Activated CD8-positive, alpha-beta memory T cell treated with anti-CD3 and anti-CD28 coated beads, Interleukin-2, amount 50 U/mL, for 48 hours (primary cell): ENCODE data around the gene FAM120B.
"Not testable (repeated sequence)": the region's sequence is repeated elsewhere in the genome, so short reads cannot be mapped to it uniquely, and the experiment has no call there.

Experiments
- DNase-seq: peaks from one replicate; pipeline ENCODE4 v3.0.0-alpha.2; 2020

Gene FAM120B, protein sequence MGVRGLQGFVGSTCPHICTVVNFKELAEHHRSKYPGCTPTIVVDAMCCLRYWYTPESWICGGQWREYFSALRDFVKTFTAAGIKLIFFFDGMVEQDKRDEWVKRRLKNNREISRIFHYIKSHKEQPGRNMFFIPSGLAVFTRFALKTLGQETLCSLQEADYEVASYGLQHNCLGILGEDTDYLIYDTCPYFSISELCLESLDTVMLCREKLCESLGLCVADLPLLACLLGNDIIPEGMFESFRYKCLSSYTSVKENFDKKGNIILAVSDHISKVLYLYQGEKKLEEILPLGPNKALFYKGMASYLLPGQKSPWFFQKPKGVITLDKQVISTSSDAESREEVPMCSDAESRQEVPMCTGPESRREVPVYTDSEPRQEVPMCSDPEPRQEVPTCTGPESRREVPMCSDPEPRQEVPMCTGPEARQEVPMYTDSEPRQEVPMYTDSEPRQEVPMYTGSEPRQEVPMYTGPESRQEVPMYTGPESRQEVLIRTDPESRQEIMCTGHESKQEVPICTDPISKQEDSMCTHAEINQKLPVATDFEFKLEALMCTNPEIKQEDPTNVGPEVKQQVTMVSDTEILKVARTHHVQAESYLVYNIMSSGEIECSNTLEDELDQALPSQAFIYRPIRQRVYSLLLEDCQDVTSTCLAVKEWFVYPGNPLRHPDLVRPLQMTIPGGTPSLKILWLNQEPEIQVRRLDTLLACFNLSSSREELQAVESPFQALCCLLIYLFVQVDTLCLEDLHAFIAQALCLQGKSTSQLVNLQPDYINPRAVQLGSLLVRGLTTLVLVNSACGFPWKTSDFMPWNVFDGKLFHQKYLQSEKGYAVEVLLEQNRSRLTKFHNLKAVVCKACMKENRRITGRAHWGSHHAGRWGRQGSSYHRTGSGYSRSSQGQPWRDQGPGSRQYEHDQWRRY

DNA sequence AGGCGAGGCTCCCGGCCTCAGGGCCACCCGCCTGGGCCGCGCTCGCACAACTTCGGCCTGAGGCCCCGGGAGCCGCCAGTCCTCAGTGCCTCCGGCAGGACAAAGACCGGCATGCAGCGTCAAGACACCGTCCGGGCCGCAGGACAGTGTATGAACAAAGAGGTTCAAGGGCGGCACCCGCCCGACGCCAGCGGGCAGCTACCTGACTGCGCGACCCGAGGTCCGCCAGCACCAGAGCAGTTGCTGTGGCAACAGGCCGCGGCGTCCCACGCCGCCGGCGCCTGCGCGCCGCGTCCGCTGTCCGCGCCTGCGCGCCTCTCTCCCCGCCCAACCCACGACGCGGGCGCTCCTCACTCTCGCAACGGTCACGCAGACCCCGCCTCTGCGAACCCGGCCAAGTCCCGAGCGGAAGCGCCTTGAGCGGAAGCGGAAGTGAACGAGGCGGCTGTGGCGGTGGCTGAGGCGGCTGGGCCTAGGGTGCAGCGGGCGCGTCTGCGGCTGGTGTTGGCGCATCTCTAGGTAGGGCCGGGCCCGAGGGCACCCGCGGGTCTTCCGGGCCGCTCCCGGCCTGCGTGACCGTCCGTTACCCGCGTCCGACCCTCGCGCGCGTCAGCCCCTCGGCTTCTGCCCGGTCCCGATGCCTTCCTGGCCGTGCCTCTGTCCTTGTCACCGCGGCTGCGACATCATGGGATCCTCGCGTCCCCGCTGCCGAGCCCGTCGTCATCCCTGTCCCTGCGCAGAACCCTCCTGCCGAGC is at the start of gene FAM120B:
TSS of gene FAM120B (plus strand) at position 435 of the 756 bp plus-strand sequence. CDS start 10,633 bp downstream, outside the sequence.
- DNase-seq = peak; percentile 96

DNA sequence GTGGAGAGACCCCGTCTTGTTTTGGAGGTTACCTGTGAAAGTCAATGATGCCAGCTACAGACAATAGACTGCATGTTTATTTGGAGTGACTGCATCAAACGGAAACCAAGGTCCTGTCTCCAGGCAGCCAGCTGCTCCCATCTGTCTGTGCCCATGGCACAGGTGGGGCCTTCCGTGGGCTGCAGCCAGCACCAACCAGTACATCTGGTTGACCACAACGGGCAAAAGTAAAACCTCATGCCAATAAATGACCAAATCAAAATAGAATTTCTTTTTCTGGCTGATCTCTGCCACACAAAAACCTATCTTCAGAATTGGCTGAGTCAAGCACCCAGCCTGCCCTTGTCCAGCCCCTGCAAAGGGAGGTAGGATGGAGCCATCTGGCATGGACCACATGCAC is 49.2 kb upstream of the FAM120B start:
- no peak for DNase-seq

GRCh38 chr6:170258407-170258806 is 48.2 kb upstream of the FAM120B start:
- no peak for DNase-seq

DNA sequence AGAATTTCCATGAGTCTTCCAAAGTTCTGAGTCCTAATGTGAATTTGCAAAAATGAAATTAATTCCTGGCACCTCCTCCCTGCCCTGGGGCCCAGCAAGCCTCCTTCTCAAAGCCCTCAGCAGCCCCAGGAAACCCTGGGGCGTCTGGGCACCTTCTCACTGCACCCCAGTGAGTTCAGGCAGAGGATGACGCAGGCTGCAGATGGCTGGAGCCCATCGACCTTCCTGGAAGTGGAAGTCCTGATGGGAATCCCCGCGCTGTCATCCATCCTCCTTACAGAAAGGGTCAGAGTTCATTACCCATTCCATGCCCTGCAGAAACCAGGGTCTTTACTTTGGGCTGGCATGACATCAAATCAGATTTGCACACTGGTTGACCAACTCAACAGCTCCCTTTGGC is 47.3 kb upstream of the FAM120B start:
- DNase-seq = no peak

DNA sequence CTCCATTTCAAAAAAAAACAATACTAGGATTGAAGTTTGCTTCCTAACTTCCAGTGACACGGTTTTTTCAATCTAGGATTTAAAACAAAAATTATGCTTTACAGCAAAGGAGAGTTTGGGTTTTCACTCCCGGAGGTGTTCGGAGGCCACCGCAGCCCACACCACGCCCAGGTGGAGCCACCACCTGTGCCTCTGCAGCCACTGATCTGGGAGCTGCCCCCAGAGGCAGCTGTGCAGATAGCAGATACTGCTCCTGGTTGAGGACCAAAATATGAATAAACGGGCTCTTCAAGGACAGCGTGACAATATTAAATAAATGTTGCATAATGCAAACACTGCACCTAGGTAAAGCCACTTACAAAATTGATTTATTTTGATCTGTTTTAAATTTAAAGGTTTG is 45.9 kb upstream of the FAM120B start:
- DNase-seq = no peak

GRCh38 chr6:170261643-170262488 is 44.7 kb upstream of the FAM120B start:
- DNase-seq = no peak

DNA sequence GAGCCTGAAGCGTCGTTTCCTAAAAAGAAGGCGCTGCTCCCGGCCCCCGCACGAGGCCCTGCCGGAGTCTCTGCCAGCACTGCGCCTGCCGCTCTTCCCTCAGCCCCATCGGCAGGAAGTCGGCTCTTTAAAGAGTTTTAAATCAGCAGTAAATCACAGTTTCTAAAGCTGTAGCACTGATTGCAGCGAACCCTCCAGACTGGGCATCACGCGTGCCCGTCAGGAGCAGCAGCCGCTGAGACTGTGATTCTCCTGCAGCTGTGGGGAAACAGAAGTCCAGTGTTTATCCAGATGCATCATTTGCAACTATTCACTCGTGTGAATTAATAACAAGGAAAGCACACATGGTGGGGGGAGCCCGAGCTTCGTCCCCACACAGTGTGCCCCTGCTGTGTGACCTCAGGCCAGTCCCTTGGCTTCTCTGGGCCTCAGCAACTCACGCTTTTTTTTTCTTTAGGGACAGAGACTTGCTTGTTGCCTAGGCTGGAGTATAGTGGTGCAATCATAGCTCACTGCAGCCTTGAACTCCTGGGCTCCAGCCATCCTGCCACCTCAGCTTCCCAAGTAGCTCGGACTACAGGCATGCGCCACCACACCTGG is 44.0 kb upstream of the FAM120B start:
- no peak for DNase-seq

- no peak for DNase-seq
Measured at GRCh38 chr6:170263410-170263809, 43.1 kb upstream of the FAM120B start.

DNA sequence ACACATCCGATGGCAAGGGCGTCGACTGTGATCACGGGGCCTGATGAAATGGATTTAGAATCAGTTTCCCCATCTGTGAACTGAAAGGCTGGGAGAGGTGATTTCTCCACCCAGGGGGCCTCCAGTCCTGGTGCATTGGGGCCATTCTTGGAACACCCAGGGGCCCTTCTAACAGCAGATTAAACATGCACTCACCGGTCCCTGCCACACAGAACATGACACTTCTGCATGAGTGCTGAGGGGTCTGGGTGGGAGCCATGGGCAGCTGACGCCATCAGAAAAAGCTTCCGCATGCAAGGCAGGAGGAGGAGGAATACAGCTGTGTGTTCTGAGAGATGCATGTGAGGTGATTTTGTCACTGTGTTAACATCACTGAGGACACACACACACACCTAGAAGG is 42.5 kb upstream of the FAM120B start:
- DNase-seq = no peak

GRCh38 chr6:170264644-170265043 is 41.9 kb upstream of the FAM120B start:
- DNase-seq = not testable (repeated sequence)

DNA sequence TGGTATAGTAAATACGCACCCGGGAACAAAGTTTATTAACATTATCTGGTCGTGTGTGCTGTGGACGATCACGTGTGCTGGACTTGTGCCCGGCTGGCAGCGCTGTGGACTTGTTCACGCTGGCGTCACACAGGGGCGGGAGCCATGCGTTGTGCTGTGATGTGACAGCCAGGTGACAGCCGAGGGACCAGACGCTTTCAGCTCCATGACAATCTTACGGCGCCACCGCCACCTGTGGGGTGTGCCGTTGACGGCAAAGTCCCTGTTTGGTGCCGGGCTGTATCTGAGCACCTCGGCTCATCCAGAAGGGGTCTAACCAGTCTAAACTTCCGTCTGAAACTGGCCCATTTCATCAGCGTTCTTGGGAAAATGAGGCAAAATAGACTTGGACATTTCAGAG is 40.9 kb upstream of the FAM120B start:
- DNase-seq = no peak

DNA sequence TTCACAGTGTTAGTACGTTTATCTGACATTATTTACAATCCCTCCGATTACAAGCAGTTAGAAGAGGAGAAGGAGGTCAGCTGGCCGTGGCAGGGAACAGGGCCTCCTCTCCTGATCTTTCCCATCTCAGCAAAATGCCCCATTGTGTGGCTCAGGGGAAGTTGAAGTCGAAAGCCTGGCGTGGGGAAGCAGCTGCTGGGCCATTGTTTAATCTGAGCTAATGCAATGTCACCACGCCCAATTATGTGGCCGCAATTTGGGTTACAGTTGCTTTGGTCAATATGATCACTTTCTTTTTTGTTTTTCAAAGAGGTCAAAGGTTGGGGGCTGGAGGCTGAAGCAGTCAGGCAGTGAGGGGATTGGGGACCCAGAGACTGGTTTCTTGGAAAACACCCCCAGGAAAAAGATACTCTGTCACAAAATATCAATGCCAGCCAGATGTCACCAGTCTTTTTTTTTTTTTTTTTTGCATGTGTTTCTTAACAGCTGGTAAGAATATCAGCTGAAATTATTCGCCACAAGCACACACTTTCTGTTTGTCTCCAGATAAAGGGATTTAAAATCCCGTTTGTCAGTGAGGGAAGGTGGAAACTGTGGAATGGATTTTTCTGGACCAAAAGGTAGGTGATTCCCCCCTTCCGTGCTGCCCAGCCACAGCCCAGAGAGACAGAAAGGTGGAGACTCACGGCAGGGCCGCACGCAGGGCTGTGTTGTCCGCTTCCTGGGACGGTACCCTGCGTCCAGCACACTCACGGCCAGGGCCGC is 40.3 kb upstream of the FAM120B start:
- DNase-seq = no peak

DNA sequence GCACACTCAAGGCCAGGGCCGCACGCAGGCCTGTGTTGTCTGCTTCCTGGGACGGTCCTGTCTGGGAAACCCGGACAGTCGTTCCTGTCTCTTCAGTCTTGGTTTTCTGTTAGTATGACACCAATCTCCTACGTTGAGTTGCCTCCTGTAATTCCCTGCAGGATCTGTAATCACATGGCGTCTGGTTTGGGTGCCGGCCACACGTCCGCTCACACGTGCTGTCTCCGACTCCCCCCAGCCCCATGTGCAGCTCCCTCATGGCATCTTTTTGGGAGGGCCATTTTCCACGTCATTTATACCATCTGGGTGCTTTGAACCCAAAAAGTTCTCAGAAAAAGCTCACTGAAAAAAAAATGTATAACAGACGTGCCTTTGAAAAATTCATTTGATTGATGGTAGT is 38.9 kb upstream of the FAM120B start:
- DNase-seq = no peak

DNA sequence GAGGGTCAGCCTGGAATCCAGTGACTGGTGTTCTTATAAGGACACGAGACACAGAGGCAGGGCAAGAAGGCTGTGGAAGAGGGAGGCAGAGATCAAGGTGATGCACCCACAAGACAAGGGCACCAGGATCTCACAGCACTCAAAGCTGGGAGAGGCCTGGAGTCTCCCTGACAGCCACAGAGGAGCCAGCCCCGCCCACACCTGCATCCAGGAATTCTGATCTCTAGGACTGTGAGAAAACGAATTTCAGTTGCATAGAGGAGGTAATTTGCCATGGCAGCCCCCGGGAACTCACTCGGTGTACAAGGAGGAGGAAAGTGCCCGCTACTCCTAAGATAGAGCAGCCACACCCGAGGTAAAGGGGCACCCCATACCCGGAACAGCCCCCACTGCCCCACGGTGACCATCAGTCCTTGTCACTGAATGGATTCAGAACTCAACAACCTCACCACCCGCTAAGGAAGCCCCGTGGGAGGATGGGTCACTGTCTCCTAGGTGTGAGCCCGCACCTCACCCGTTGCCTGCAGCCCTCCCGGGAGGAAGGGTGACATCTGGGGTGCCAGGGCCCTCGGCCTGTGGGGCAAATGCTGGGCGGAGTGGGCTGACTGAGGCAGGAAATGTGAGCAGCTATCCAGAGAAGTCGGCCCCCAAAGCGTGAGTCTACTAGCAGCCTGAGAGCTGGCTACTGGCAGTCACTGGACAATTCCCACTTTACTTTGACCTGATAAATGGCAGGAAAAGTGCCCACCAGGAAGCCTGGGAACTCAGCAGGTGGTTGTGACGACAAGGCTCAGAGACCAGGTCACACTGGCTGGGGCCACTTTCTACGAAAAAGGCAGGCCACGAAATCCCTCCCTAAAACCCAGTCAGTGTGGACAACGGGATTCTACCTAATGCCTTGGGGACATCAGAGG is 38.1 kb upstream of the FAM120B start:
- no peak for DNase-seq

GRCh38 chr6:170269151-170269845 is 37.3 kb upstream of the FAM120B start:
- no peak for DNase-seq

DNA sequence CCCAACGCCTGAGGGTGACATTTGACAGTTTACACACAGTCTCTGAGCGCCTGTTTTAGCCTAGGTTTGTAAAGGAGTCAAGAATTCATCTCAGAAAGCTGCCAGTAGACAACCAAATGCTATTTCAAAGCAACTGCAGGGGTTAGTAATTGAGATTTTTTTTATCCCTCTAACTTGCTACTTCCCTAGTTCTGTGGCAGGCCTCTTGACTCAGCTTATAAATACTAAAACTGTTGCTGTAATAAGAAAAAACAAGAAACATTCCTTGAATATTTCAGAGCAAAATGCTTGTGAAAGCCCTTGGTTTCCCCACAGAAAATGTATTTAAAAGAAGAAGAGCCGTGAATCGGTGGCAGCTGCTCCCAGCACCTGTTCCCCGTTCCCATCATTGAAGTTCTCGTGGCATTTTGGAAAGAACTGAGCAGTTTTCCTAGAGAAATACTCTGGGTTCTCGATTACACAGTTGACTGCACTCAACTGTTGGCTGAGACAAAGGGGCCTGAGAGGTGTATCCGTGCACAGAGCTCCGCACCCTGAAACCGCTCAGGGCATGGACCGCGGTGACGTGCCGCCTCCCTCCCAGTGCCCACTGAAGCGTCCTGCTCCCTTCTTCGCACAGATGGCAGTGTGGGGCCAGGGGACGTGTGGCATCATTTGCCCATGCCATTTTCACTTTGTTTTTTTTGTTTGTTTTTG is 36.6 kb upstream of the FAM120B start:
- no peak for DNase-seq

DNA sequence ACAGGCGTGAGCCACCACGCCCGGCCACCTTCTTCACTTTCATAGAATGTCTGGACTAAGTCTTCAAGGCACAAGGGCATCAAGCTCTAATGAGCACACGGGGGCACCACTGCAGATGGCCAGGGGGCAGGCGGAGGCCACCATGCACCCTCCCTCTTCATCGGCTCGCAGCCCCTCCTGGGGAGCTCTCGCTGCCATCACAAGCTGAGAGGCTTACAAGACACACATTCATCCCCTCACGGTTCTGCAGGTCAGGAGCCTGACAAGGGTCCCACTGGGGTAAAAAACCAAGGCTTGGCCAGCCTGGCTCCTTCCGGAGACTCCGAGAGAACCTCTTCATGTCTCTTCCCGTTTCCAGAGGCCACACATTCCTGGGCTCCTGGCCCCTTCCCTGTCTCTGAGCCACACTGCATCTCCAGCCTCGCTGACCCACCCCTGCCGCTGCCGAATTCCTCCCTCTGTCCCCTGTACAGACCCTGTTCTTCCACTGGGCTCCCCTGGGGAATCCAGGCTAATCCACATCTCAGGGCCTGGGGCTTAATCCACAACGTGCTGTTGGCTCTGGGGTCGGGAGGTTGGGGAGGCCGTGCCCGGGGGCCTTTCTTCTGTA is 35.5 kb upstream of the FAM120B start:
- DNase-seq = no peak

DNA sequence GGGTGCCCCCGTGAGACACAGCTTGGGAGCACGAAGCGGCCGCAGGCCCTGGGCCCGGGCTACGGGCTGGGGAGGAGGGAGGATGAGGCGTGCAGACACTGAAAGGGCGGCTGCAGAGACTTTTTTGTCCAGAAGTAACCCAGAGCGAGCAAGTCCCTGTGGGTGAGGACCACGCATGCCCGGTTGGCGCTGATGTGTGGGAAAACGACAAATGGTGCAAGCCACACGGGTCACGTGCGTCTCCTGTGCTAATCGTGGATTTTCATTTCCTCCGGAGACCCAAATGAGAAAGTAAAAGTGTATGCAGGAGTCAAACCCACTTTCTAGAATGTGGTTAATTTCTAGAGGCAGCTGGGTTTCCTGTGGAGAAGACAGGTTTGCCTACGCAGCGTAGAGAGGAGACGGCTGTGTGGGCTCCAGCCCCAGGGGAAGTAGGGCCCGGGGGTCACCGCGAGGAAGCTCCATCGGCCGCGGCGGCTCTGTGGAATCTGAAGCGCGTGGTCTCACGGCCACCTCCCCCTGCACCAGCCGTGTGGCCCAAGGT is 34.7 kb upstream of the FAM120B start:
- peak; percentile 82 for DNase-seq
